Fibroblast of skin of right biceps (primary cell): ENCODE results near the gene GJB5.
A peak's percentile ranks its signal among the peaks of the same experiment; 100 is the strongest.

Source experiments
- DNase-seq: peaks from one replicate; pipeline ENCODE4 v3.0.0-alpha.2; 2013

Gene GJB5

DNA sequence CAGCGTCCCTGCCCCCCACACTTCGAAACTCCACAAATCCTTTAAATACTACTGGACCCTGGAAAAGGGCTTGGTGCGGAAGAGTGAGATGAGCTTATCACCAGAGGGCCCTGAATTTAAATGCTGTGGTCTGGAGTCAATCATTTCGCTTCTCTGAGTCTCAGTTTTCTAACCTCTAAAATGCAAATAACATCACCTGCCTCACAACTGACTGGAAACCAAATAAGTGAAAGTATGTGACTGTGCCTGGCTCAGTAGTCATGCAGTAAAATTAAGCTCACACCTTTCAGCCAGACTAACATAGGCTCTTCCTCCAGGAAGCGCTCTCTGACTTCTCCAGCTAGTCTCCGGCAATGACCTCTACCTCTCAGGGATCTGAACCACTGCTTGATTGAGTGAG is 42.1 kb downstream of the GJB5 start:
- no peak for DNase-seq

DNA sequence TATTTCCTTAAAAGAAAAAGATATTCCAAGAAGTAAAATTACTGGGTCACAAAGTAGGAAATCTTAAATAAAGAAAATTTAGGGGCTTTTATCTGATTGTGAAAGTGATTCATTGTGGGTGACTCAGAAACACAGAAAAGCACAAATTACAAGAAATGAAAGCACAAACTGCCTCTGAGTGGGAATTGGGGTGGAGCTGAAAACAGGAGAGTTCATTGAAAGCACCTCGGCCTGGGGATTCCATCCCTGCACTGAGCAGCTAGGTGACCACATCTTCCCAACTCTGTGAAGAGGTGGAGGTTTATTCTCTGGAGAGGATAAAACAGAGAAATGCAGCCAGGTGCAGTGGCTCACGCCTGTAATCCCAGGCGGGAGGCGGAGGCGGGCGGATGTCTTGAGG is 45.4 kb downstream of the GJB5 start:
- DNase-seq, result no peak

DNA sequence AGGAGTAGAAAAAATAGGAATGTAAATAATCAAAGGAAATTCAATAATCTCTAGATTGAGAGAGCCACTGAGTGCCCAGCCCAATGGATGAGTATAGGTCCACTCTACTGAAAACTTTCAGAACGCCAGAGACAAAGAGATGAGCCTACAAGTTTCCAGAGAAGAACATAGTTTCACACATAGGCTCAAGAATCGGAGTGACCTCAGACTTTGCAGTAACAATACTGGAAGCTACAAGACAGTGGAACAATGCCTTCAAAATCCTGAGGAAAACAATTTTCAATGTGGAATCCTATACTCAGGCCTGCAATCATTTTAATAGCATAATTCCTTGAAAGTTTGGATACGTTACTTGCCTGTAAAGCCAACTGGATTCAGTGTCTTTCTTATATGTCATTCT is 48.9 kb downstream of the GJB5 start:
- no peak for DNase-seq

DNA sequence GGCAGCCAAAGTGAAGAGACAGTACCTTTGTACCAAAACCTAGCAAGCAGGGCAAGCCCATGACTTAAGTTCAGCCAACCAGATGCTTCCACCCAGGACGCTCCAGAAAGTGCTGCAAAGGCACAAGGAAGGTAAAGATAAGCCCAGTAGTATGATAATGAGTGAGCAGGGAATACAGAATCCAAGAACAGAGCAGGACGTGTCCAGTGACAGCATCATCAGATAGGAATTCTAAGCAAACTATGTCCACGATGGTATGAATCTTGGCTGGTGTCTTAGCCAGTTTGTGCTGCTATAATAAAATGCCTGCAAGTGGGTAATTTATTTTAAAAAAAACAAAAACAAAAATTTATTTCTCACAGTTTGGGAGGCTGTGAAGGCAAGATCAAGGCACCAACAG is 51.5 kb downstream of the GJB5 start:
- peak; percentile 7 for DNase-seq
